HG03521 (cell line): ENCODE data around the gene ZNF324B.
A peak's percentile ranks its signal among the peaks of the same experiment; 100 is the strongest.
"Not testable (repeated sequence)": the region's sequence is repeated elsewhere in the genome, so short reads cannot be mapped to it uniquely, and the experiment has no call there.

Experiments used
- ATAC-seq: cut with Tn5 transposase; IDR thresholded peaks from one replicate; pipeline ENCODE4 v1.9.1; 2021; ENCODE audit warnings: mild to moderate bottlenecking, moderate library complexity; ENCODE audit not compliant: unreplicated experiment

Gene ZNF324B

DNA sequence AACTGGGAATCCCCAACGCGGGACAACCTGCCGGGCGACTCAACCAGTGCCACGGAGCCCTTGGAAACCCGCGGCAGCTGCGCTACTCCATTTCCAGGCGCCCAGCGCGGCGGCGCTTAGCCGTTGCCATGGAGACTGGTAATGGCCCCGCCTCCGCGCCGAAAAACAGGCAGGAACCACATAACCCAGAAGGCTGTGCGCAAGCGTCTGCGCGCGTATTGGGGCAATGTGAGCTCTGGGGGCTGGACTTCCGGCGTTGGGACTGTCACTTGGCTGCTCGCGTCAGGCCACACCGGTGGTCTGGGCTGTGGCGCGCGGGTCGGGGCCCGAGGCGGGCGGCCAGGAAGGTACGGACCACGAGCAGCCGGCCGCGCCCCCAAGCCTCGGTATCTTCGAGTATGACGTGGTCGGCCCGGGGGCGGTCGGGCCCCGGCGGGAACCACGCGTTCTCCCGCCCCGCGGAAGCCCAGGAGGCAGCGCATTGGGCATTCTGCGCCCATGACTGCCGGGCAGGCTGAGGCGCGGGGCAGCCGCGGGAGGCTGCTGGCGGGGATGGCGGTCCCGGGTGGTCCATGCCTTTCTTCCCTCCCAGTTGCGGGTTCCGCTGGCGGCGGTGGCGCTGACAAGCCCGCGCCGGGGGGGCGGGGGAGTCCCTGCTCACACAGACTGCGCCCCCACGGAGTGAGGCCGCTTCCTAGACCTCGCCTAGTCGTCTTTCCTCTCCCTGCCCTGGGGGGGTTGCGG is at the start of gene ZNF324B:
TSS of gene ZNF324B (plus strand) at position 265 of the 744 bp plus-strand sequence. CDS start 2,080 bp downstream, outside the sequence.
- ATAC-seq = peak; percentile 93

DNA sequence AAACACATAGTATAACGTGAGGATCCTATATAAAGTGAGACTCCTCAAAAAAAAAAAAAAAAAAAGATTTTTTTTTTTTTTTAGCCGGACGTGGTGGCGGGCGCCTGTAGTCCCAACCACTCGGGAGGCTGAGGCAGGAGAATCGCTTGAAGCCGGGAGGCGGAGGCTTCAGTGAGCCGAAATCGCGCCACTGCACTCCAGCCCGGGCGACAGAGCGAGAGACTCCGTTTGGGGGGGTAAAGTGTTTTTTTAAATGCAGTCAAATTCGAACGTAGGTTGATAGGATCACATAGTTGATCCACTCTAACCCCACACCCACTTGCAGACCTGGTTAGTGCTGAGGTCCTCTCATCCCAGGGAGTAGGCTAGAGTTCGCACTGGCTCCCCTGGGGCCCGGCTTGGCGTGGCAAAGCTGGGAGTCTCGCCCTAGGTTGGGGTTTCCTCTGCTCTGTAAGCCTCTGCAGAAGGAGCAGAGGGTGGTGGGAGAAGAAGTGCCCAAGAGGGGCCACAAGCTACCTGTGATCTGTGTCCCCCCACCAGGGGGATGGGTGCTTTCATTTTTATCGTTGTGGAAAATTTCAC is 49.5 kb upstream of the ZNF324B start:
- no peak for ATAC-seq

DNA sequence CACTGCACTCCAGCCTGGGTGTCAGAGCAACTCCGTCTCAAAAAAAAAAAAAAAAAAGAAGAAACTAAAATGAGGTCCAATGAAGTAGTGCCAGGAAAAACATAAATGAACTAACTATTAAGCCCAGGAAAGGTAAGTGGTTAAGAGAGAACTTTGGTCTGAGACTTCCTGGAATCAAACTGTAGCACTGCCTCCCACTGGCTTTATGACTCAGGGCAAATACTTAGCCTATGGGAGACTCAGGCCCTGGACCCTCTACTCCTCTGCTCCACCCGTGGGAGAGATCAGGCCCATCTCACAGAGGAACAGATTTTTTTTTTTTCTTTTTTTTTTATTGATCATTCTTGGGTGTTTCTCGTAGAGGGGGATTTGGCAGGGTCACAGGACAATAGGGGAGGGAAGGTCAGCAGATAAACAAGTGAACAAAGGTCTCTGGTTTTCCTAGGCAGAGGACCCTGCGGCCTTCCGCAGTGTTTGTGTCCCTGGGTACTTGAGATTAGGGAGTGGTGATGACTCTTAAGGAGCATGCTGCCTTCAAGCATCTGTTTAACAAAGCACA is 47.4 kb upstream of the ZNF324B start:
- ATAC-seq = not testable (repeated sequence)

DNA sequence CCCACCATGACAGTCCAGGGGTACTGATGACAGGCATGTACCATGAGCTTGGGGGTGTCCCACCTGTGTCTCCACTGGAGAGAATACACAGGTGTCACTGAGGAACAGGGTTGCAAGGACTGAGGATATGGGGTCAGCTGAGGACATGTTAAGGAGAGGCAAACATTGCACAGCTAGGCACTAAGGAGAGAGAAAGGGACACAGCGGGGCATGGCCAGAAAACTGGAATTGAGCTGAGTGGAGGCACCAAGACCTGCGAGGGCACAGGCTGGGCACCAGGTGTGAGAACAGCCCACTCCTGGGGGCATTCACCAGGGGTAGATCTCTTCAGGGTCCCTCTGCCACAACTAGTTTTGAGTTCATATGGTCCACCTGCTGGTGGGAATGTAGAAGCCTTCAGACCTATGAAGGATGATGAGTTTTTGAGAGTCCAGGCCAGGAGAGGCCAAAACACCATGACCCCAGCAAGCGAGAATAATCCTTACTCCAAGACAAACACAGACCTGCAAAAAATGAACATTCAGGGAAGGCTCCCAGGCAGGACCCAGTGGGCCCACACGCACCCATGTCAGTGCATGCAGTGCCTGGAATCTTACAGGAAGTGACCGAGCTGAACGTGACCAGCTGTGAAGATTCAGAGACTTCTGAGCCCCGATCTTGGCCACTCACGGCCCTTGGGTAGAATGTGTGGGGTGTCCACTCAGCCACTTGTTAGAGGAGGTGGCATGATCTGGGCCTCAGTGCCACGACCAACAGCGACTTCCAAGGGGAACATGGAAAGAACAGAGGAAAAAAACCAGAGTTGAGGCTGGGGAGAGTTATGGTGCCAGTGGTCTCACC is 44.4 kb upstream of the ZNF324B start:
- no peak for ATAC-seq

DNA sequence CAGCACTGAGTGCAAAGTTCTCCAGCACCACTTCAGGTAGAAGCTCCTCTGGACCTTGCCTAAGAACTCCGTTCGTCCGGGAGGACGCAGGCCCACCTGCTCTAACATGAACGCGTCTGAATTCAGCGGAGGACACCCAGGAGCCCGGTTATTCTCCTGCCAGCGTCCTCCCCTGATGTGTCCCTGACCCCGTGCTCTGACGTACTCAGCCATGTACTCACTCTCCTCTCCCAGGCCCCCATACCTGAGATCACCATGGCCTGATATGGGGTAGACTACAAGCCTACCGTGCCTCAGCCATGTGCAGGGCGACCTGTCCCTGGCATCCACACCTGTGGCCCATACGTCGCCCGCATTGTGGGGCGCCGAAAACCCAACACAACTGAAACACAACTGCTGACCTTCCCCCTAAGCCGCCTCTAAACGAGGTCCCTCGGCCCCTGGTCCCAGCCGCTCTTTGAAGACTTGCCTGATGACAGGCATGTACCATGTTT is 43.7 kb upstream of the ZNF324B start:
- no peak for ATAC-seq

DNA sequence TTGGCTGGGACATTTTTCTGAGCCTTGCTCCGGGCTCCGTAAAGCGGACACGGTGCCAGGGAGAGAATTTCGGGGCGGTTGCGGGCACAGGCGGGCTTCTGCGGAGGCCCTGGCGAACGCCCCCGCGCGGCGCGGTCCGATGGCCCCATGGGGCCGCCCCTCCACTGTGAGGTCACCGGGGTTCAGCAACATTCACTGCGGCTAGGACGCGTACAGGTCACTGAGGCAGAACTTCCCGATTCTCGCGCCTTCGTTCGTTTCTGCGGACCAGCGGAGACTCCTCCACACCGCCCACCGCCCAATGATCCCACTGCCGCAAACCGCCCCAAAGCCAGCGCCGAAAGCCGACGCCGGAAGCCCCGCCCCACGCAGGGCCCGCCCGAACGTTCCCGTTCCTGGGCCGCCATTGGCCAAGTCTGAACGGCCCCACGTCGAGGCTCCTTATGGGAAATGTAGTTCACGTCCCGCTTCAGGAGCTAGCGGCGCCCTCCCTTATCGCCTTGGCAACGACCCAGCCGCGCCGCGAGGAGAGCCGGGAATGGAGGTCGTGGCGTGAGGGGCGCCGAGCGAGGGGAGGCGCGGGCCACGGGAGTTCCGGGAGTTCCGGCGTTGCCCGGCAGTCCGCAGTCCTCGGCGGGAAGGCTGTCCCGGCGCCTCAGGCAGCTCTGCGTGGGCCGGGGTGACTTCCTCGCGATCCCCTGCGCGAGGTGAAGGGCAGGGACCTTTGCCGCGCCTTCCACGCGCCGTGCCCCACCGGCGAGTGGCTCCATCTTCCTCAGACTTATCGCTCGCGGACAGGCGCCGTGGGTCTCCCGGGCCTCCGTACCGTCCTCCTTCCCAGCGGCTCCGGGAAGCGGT is 43.0 kb upstream of the ZNF324B start, which contains the start of gene ZNF584:
TSS of gene ZNF584 (plus strand) at position 498 of the 858 bp plus-strand sequence. CDS start 499 bp downstream, outside the sequence.
- peak; percentile 89 for ATAC-seq

DNA sequence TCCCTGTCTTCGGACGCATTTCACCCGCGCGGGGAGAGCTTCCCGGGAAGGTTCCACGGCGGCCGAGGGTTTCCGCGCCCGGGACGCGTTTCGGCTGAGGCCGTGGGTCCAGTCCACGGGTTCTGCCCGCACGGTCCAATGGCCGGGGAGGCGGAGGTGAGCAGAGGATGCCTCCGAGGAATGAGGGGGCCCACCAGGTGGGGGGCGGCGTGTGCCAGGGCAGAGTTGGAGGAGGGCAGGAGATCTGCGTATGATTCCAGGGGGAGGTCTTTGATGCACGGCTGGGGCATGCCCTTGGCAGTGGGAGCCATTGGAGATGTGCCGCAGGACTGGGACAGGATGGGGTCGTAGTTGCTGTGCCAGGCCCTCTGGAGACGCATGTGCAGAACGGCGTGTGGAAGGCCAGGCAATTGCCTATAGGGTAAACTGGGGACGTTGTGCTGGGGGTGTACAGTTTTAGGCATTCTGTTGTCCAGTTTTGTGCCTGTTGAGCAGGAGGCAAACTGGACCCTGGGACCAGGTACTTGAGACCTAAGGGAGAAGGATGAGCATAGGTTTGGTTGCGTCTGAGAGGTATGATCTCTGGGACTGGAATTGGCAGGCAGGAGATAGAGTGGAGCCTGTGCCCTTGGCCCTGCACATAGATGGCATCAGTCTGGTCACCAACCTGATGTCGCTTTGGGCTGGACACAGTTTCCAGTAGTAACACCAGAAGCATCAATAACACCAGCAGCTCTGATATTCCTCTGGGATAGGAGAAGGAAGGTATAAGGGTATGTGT is 42.2 kb upstream of the ZNF324B start:
- no peak for ATAC-seq

DNA sequence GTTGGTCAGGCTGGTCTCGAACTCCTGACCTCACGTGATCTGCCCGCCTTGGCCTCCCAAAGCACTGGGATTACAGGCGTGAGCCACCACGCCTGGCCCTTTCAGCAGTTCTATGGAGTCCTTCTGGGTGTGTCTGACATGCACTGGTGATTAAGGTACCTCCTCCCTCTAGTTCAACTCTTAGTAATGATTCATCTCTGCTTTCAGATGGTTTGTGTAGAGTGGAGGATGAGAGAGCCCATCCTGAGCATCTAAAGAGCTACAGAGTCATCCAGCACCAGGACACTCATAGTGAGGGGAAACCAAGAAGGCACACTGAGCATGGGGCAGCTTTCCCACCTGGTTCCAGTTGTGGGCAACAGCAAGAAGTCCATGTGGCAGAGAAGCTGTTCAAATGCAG is 34.8 kb upstream of the ZNF324B start:
- ATAC-seq = no peak

DNA sequence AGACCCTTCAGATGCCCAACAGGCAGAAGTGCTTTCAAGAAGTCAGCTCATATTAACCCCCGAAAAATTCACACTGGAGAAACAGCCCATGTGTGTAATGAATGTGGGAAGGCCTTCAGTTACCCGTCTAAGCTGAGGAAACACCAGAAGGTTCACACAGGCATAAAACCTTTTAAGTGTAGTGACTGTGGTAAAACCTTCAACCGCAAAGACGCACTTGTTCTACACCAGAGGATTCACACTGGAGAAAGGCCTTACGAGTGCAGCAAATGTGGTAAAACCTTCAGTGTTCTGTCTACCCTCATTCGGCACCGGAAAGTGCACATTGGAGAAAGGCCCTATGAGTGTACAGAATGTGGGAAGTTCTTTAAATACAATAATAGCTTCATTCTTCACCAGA is 34.4 kb upstream of the ZNF324B start:
- ATAC-seq = no peak

DNA sequence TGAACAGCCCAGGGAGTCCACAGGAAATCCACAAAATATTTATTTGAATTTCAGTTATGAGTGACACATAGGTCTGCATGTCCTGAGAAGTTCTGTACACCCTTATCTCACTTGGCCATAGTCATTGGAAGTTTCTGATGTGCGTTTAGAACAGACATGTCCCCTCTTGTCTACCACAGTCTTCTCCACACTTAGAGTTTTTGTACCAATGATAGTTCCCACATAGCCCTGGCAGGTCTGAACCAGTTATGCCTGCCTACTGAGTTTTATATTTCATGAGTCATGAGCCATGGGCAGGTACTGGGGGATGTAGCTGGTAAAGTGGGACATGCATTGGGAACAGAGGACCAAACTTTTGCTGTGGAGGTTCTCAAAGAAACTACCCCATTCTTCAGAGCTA is 22.8 kb upstream of the ZNF324B start:
- no peak for ATAC-seq

DNA sequence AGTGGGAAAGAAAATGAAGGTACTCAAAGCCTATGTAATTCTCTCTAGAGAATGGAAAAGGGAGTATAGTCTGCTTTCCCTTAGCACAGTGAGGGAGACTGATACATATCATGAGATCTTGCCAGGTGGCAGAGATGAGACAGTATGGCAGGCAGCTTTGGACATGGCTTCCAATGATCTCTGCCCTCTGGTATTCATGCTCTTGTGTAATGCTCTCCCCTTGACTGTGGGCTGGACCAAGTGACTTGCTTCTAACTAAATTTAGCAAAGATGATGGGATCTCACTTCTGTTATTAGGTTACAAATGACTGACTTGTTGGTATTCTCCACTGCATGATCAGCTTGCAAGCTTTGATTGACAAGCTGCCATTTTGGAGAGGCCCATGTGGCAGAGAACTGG is 21.7 kb upstream of the ZNF324B start:
- no peak for ATAC-seq

DNA sequence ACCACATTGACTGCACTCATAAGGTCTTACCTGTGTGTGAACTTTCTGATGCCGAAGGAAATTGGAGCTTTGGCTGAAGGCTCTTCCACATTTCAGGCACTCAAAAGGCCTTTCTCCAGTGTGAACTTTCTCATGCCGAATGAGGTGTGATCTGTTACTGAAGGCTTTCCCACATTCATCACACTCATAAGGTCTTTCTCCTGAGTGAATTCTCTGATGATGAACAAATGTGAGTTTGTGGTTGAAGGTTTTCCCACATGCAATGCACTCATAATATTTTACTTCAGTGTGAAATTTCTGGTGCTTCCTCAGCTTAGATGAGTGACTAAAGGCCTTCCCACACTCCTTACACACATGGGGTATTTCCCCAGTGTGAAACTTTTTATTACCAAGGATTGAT is 17.2 kb upstream of the ZNF324B start:
- no peak for ATAC-seq

DNA sequence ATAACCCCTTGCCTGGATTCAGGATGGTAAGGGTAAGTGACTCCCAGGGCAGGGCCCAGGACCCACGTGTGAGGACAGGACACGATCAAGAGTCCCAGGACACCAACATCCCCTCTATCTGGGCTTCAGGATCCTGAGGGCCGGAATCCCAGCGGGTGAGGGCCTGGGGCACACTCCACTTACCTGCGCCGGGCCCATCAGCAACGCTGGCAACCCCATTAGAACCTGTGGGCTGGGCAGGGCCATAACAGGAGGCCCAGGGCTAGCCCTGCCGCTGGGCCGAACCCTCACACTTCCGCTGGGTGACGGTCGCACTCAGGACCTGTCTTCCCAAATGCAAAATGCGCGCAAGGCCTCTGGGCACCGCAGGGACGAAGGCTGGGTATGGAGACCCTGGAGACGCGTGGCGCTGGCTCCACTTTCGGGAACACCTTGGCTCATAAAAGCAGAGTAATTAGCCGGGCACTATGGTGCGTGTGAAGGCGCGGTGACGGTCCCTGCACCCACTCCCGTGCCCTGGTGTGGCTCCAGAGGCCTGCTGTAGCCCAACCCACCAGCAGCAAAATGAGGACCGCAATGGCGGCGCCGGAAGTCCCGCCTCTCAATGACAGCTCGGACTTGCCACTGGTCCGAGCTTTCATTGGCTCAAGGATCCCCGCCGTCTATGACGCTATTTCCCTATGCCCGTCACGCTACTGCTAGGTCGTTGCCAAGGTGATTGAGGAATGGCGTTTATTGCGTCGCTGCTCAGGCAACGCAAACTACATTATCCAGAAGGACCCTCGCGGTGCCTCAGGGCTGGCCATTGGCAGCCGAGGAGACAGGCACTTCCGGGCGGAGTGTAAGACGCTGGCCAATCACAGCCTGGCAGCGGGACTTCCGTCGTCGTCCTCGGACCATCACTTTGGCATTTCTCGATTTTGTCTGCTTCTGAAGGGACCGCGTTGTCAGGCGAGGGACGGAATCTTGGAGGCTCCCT is 11.6 kb upstream of the ZNF324B start, which contains the start of gene ZNF132:
TSS of gene ZNF132 (minus strand) at position 578 of the 979 bp plus-strand sequence. CDS start at position 246, 332 bp downstream.
- ATAC-seq = peak; percentile 86

DNA sequence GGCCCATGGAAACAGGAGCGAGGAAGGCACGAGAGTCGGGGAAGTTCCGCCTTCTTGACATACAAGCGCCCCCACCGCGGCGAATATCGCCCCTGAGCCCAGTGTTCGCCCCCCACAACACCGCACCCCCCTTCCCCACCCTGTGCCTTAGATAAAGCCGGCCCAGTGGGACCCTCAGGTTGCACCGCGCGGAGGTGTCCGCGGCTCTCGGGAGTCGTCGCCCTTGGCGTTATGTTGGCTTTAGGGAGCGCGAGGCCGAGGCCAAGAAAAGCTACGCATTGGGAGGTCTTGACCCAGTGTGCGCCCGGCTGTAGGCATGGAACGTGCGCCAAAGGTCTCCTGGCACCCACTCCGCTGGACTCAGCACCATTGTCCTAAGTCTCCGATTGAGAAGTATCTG is 10.9 kb upstream of the ZNF324B start:
- ATAC-seq = no peak

DNA sequence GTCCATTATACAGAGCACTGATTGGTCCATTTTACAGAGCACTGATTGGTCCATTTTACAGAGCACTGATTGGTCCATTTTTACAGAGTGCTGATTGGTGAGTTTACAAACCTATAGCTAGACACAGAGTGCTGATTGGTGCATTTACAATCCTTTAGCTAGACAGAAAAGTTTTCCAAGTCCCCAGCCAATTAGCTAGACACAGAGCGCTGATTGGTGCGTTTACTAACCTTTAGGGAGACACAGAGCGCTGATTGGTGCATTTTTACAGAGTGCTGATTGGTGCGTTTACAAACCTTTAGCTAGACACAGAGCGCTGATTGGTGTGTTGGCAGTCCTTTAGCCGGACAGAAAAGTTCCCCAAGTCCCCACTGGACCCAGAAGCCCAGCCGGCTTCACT is 8.4 kb upstream of the ZNF324B start:
- ATAC-seq = not testable (repeated sequence)

DNA sequence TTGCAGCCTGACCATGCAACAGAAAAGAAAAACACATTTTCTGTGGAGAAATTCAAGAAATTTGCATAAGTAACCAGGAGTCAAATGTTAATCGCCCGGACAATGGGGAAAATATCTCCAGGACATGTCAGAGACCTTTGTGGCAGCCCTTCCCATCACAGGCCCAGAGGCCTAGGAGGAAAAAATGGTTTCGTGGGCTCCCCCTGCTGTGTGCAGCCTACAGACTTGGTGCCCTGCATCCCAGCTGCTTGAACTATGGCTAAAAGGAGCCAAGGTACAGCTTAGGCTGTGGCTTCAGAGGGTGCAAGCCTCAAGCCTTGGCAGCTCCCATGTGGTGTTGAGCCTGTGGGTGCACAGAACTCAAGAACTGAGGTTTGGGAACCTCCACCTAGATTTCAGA is 2.6 kb upstream of the ZNF324B start:
- ATAC-seq = not testable (repeated sequence)

DNA sequence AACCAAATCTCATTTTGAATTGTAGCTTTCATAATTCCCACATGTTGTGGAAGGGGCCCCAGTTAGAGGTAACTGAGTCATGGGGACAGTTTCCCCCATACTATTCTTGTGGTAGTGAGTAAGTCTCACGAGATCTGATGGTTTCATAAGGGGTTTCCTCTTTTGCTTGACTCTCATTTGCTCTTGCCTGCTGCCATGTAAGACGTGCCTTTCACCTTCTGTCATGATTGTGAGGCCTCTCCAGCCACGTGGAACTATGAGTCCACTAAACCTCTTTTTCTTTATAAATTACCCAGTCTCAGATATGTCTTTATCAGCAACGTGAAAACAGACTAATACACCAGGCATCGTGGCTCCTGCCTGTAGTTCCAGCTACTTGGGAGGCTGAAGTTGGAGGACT is 1.4 kb upstream of the ZNF324B start:
- not testable (repeated sequence) for ATAC-seq

DNA sequence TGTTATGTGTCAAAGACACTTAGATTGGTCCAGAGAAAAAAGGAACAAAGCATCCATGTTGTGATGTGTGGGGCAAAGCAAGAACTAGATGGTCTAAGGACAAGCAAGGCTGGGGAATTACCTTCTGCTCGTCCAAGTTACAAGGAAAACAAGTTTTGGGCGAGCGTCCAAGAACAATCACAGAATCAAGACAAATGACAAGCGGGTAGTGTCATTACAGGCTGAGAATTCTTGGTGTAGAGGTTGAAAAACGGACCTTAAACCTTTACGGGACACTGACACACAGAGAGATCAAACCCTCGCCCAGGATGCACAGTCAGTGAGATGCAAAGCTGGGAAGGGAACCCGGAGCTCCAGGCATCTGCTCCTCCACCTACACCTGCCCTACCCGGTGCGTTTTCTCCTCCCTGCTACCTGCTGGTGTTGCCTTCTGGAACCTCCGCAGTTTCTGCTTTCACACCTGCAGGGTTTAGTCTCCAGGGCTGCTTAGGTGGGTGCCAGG is 515 bp upstream of the ZNF324B start:
- no peak for ATAC-seq
